AG04450 (cell line): ENCODE results near the gene MRPL55. TPM values are rescaled to one million over a fixed set of nuclear protein-coding genes. Genes with fewer than 3 reads are reported as not detected.

Source experiments
- CTCF ChIA-PET: fragments of 300-600, 350-600 bp; formaldehyde crosslinking; extraction: SDS; loops from one replicate; lab custom pipeline; 2022; ENCODE audit warnings: antibody characterized with exemption, inconsistent platforms; lab: Charles Lee
- POLR2A ChIA-PET: fragments of 350-600 bp; formaldehyde crosslinking; extraction: SDS; loops from one replicate; lab custom pipeline; 2021; ENCODE audit warnings: antibody characterized with exemption, inconsistent platforms; lab: Yijun Ruan, JAX
- DNase-seq: peaks from one replicate; pipeline ENCODE4 v3.0.0-alpha.2; 2011; ENCODE audit warnings: low read depth, low spot score
- H3K27ac ChIP-seq: one replicate; pipeline ENCODE4 v1.5.1; 2012; ENCODE audit warnings: low read depth, low read length, control low read depth
- H3K27me3 ChIP-seq: one replicate; pipeline ENCODE4 v1.6.0; 2012; ENCODE audit warnings: low read length; ENCODE audit not compliant: control insufficient read depth, insufficient read depth
- H3K4me3 ChIP-seq: 2 replicates; pipeline ENCODE4 v1.5.1; 2011; ENCODE audit warnings: mild to moderate bottlenecking, low read depth, low read length, control low read depth
- H3K9me3 ChIP-seq: 2 replicates; pipeline ENCODE4 v1.5.1; 2012; ENCODE audit warnings: low read length; ENCODE audit not compliant: control insufficient read depth, insufficient read depth
- CTCF ChIP-seq: IDR thresholded peaks from 2 replicates; pipeline ENCODE4 v1.5.1; 2011; ENCODE audit warnings: low read depth, low read length, control low read depth, inconsistent platforms
- polyA plus RNA-seq: library from polyadenylated mRNA; depleted of rRNA; stranded (reverse); fragments of >200 nt; gene quantifications from 2 replicates; pipeline ENCODE4 v1.2.3, GENCODE V29; 2011

MRPL55 gene
- polyA plus RNA-seq, 1 experiment = 33.4 TPM

- TF ChIP-seq CTCF = no peak
- ChIA-PET POLR2A (no interaction called here), CTCF (no interaction called here)
- peaks cover 16% of the 10 kb centered on the region for H3K9me3 ChIP-seq
- peaks cover 46% of the 10 kb centered on the region for H3K27me3 ChIP-seq
- DNase-seq = no peak
- no peak overlapping the region for H3K4me3 ChIP-seq
- no peak overlapping the region for H3K27ac ChIP-seq
These were observed 46.3 kb downstream of the MRPL55 start for GRCh38 chr1:228062812-228063211.

GRCh38 chr1:228062085-228062791, 46.9 kb downstream of the MRPL55 start:
- TF ChIP-seq CTCF = no peak
- Histone ChIP-seq H3K27me3 (peaks cover 47% of the 10 kb centered on the region), H3K9me3 (peaks cover 16% of the 10 kb centered on the region), H3K27ac (no peak overlapping the region), H3K4me3 (no peak overlapping the region)
- DNase-seq = no peak
- POLR2A ChIA-PET = no interaction called here
- CTCF ChIA-PET = no interaction called here

- peaks cover 16% of the 10 kb centered on the region for H3K9me3 ChIP-seq
- TF ChIP-seq CTCF = no peak
- peaks cover 44% of the 10 kb centered on the region for H3K27me3 ChIP-seq
- POLR2A ChIA-PET = no interaction called here
- H3K4me3 ChIP-seq = no peak overlapping the region
- CTCF ChIA-PET = no interaction called here
- no peak for DNase-seq
- no peak overlapping the region for H3K27ac ChIP-seq
These were observed 47.6 kb downstream of the MRPL55 start for GRCh38 chr1:228061411-228062084.

GRCh38 chr1:228060458-228061190, 48.5 kb downstream of the MRPL55 start:
- Histone ChIP-seq H3K27ac (no peak overlapping the region), H3K4me3 (no peak overlapping the region), H3K9me3 (peaks cover 16% of the 10 kb centered on the region), H3K27me3 (peaks cover 48% of the 10 kb centered on the region)
- no peak for TF ChIP-seq CTCF
- POLR2A ChIA-PET = no interaction called here
- DNase-seq = no peak
- CTCF ChIA-PET = no interaction called here
